GM18517 (cell line): ENCODE measurements around the gene CFAP73.
"Not testable (repeated sequence)": the region's sequence is repeated elsewhere in the genome, so short reads cannot be mapped to it uniquely, and the experiment has no call there.

Experiments used
- ATAC-seq: cut with Tn5 transposase; IDR thresholded peaks from one replicate; pipeline ENCODE4 v1.9.1; 2021; ENCODE audit warnings: mild to moderate bottlenecking, moderate library complexity; ENCODE audit not compliant: unreplicated experiment

CFAP73 gene

DNA sequence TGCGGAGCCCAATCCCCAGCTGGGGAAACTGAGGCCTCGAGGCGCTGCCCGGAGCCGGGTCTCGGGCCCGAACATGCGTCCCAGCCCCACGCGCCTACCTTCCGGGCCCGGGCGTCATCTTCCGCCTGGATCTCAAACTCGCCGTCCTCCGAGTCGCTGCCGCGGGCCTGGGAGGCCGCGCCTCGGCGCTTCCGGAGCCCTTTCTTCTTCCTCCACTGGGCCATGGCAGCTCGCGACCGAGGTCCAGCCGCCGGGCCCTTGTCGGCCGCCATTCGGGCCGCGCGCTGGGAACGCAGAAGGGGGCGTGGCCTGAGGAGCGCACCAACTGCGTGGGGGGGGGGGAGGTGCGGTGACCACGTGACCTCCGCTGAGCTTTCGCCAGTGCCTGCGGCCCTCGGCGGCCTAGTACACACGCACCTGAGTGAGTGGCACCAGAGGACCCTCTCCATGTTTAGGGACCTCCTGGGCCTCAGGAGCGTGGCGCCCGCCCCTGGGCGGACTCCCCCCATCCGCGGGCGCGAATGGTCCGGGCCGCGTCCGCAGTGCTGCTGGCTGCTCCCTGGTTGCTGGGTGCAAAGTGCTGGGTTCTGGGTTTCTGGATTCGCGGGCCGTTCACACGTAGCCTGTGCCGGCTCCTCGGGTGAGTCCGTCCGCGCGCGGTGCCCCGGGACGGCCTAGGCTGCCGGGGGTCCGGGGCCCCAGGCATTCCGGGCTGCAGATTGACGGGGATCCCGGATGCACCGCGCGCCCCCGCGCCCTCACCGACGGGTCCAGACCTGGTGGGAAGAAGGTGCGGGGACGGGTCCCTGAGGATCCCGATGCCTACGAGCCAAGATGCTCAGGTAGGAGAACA, 35.9 kb downstream of the CFAP73 start, which contains the start of the genes DDX54 and RITA1:
Gene DDX54, minus strand, starts transcription at position 299 of the 853 bp plus-strand sequence. Its CDS starts 27 bp downstream, at position 272.
Gene RITA1, plus strand, starts transcription at position 542 of the 853 bp plus-strand sequence. CDS start 1,026 bp downstream, outside the sequence.
- ATAC-seq: peak; percentile 45

- ATAC-seq: no peak
Observed at GRCh38 chr12:113186033-113186365, 36.5 kb downstream of the CFAP73 start.

- no peak for ATAC-seq
Observed at GRCh38 chr12:113186666-113187325, 37.3 kb downstream of the CFAP73 start.

- ATAC-seq: no peak
Observed at GRCh38 chr12:113189361-113189760, 39.8 kb downstream of the CFAP73 start.

GRCh38 chr12:113190761-113191160, 41.2 kb downstream of the CFAP73 start:
- no peak for ATAC-seq

- no peak for ATAC-seq
Observed at GRCh38 chr12:113191227-113191626, 41.7 kb downstream of the CFAP73 start.

DNA sequence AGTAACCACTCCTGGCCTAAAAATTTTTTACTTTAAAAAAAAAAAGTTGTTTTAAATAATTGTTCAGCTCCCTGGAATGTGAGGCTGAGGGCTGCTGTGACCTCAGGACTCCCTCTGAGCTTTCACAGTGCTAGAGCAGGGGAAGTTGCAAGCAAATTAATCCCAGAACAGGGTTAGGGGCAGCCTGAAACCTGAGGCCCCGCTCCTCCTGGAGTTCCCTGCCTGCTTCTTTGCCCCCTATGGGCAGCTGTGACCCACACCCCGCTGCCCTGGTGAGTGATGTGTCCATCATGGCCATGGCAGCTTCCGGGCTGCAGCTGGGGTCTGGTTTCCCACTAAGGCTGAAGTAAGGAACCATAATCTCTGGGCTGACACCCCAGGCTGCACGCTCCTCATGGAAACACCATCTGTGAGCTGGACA, 45.5 kb downstream of the CFAP73 start:
- no peak for ATAC-seq

- no peak for ATAC-seq
Observed at GRCh38 chr12:113195598-113195997, 46.1 kb downstream of the CFAP73 start.

GRCh38 chr12:113196582-113196981, 47.1 kb downstream of the CFAP73 start:
- ATAC-seq: no peak

DNA sequence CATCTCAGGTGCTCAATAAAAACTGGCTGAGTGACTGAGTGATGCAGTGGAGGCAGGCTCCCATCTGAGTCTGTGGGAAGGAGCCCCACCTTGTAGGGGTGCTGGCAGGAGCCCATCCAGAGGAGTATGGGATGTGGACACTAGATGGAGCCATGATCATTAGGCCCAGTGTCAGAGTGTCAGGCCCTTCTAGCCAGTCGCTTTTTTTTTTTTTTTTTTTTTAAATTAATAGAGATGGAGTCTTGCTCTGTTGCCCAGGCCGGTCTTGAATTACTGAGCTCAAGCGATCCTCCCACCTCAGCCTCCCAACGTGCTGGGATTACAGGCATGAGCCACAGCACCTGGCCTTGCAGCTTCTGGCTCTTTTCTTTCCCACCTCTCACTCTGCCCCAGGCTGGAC, 47.5 kb downstream of the CFAP73 start:
- ATAC-seq: no peak

- no peak for ATAC-seq
Observed at GRCh38 chr12:113197518-113198077, 48.1 kb downstream of the CFAP73 start.

- ATAC-seq: no peak
Observed at GRCh38 chr12:113198296-113198695, 48.8 kb downstream of the CFAP73 start.

DNA sequence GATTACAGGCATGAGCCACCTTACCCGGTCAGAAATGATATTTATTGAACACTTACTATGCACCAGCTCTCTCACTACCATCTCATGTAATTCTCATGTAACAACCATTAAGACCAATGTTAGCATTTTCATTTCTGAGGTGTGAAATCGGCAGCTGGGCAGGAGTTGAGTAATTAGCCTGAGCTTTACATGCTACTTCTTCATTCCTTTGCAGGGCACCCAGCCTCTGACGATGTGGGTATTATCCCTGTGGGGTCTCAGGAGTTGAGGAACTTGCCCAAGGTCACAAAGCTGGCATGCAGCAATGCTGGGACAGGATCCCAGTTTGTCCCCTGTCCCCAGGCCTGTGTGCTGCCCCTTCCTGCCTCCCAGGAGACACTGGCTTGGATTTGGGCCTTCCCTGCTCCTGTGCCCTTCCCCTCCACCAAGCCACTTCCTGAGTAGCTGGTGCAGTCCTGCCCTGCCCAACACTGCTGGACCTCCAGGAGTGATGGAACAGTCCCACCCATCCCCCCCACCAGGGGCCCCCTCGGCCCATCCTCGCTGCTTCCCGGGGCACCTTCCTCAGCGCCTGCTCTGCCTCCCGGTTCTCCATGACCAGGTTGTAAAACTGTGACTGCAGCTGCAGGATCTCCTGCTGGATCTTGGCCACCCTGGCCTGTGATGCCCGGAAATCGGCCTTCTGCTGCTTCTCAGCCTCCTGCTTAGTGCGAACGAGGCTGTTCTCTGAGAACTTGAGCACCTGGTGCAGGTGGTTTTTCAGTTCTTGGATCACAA, 50.7 kb downstream of the CFAP73 start:
- ATAC-seq: no peak

- ATAC-seq: no peak
Observed at GRCh38 chr12:113201187-113202177, 52.0 kb downstream of the CFAP73 start.

DNA sequence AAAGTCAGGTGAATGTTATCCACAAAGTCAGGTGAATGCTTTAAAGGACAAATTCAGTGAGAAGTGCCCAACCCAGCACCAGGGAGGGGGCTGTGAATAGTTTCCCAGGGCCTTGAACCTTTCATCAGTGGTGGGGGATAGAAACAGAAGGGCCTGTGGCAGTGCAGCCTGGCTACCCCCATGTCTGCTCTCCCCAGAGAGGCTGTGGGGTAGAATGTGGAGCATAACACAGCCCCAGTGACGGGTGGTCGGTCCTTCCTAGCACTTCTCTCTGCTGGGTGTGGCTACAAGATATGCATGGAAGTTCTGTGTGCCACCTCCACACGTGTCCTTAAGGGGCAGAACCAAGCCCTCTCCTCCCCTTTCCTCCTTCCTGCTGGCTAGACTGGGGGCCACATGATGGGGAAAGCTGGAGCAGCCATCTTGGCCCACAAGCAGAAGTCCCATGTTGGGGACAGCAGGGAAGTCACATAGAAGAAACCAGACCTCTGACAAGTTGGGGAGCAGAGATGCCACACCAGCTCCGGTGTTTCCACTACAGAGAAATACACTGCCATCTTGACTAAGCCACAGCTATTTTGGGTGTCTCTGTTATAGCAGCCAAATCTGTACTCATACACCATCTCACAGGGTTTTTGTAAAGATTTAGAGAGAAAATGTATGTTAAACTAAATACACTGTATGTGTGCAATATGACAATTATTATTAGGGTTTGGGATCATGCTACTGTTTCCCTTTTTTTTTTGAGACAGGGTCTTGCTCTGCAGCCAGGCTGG, 53.0 kb downstream of the CFAP73 start:
- ATAC-seq: no peak

DNA sequence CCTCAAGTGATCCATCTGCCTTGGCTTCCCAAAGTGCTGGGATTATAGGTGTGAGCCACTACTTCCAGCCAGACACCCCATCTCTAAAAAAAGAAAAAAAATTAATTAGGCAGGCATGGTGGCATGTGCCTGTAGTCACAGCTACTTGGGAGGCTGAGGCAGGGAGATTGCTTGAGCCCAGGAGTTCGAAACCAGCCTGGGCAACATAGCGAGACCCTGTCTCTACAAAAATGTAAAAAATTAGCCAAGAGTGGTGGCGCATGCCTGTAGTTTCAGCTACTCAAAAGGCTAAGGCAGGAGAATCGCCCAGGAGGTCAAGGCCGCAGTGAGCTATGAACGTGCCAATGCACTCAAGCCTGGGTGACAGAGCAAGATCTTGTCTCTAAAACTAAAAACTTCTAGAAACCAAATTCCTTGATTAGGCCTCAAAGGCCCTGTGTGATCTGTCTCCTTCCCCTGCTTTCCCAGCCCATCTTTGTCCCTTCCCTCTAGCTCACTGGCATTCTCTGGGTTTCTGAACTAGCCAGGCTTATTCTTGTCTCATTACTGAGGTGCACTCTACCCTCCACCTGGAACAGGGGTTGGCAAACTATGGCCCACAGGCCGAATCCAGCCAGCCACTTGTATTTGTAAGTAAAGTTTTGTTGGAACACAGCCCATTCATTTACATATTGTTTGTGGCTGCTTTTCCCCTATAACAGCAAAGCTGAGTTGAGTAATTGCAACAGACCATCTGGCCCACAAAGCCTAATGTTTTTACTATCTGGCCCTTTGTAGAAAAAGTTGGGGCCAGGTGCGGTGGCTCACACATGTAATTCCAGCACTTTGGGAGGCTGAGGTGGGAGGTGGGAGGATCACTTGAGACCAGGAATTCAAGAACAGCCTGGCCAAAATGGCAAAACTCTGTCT, 54.6 kb downstream of the CFAP73 start:
- ATAC-seq: no peak

DNA sequence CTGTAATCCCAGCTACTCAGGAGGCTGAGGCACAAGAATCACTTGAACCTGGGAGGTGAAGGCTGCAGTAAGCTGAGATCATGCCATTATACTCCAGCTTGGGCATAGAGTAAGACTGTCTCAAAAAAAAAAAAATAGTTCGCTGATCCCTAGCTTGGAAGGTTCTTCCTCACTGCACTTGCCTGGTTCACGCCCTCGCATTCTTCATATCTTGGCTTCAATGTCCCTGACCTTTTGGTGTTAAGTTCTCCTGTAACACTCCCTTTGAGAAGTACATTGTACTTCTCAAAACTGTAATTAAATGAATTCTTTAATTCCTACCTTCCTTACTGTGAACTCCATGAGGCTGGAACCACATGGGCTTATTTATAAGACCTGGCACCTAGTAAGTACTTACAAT, 55.3 kb downstream of the CFAP73 start:
- no peak for ATAC-seq

DNA sequence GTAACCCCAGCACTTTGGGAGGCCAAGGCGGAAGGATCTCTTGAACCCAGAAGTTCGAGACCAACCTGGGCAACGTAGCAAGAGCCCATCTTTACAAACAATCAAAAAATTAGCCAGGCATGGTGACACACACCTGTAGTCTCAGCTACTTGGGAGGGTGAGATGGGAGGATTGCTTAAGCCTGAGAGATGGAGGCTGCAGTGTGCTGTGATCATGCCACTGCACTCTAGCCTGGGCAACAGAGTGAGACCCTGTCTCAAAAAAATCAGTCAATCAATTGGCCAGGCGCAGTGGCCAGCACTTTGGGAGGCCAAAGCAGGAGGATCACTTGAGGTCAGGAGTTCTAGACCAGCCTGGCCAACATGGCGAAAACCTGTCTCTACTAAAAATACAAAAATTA, 57.3 kb downstream of the CFAP73 start:
- ATAC-seq: not testable (repeated sequence)
